ENCODE results near the gene PARM1.

DNA sequence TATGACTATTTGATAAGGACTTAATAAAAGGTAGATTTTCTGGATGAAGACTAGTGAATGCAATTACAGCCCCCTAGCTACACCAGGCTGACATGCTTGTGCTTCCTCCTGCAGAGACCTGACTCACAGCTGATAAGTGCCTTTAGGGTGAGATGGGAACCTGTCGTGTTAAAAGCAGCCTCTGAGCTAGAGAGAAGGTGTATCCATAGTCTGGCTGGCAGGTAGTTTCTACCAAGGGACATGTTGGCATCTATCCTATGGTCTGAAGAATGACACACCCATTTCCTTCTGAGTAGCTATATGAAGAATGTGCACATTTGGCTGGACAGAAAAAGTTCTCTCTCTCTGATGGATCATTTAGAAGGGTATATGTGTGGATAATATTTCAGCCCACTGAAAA is 64.1 kb downstream of the PARM1 start:
- TF ChIP-seq, protein P1, sequence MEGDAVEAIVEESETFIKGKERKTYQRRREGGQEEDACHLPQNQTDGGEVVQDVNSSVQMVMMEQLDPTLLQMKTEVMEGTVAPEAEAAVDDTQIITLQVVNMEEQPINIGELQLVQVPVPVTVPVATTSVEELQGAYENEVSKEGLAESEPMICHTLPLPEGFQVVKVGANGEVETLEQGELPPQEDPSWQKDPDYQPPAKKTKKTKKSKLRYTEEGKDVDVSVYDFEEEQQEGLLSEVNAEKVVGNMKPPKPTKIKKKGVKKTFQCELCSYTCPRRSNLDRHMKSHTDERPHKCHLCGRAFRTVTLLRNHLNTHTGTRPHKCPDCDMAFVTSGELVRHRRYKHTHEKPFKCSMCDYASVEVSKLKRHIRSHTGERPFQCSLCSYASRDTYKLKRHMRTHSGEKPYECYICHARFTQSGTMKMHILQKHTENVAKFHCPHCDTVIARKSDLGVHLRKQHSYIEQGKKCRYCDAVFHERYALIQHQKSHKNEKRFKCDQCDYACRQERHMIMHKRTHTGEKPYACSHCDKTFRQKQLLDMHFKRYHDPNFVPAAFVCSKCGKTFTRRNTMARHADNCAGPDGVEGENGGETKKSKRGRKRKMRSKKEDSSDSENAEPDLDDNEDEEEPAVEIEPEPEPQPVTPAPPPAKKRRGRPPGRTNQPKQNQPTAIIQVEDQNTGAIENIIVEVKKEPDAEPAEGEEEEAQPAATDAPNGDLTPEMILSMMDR (IDR thresholded peaks at IDR 0.05): no peak
- no peak for TF ChIP-seq ZFX (IDR thresholded peaks at IDR 0.05; ENCODE audit: borderline replicate concordance)

Measured in 22Rv1 (cell line).